Thyroid gland (tissue), 4 donors: Measurements from ENCODE around the gene KLF11.

ENCODE experiments used
- CTCF ChIP-seq, 6 experiments: fragments of 200-600 bp in 3 of 6; fragments of 450-650 bp in 3 of 6; sonication (generic) in 3 of 6; IDR thresholded peaks; one replicate each; pipeline ENCODE4 v1.5.1; 2016 to 2019; ENCODE audit warnings: antibody characterized with exemption in 6 of 6, mild to moderate bottlenecking in 2 of 6, inconsistent platforms in 1 of 6, moderate library complexity in 1 of 6
- POLR2A ChIP-seq, 2 donors: fragments of 450-650 bp; IDR thresholded peaks; one replicate each; pipeline ENCODE4 v1.6.1; 2017; ENCODE audit warnings: antibody characterized with exemption in 2 of 2, mild to moderate bottlenecking in 2 of 2, moderate library complexity in 1 of 2

GRCh38 chr2:10053351-10053750 lies 10.0 kb downstream of the KLF11 start:
- no peak for TF ChIP-seq CTCF (IDR thresholded peaks at IDR 0.05)
- TF ChIP-seq POLR2A (IDR thresholded peaks at IDR 0.05), result no peak
